ENCODE measurements around the gene PRSS36.

PRSS36 gene

DNA sequence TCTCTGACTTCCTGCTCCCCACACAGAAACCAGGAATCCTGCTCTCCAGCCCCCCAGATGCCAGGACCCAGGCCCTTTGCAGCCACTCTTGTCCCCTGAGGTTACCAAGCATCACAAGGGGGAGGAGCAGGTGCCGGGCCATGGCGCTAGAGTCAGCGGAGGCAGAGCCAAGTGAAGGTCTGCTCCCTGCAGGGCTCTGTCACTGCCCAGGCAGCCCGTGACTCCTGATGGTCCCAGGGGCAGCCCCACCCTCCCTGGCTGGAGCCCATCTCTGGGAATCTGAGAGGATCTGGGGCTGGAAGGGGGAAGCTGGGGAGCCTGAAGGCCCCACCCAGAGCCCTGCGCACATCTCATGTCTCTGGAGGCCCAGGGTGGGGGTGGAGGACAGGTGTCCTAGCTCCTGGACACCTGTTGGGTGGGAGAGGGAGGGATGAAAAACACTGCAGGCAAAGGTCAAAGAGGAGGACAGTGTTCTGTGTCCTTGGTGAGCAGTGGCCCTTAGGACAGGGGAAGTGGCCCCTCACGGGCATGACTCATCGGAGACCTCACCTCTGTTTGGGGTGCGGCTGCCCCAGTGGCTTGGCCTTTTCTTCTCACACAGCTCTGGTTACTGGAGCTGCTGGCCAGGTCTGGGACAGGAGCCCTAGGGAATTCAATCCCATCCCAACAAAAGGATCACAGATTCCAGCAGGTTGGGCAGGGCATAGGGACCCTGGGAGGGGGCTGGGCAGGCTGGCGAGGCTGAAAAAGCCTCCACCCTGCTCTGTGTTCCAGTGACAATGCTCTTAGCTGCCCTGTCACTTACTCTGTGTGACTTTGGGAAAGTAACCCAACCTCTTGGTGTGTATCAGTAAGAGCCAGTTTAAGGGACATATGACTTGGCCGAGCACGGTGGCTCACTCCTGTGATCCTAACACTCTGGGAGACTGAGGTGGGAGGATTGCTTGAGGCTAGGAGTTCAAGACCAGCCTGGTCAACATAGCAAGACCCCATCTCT is at the start of gene PRSS36:
Gene PRSS36, minus strand, starts transcription at position 173 of the 997 bp plus-strand sequence. Its CDS starts 31 bp downstream, at position 142.
- no peak within 1 kb of the TSS for H3K4me2 ChIP-seq (ENCODE audit: low read length)
- H3F3A ChIP-seq (ENCODE audit: control insufficient read depth, insufficient read depth), result no peaks in the 10 kb centered on the region
- no peaks in the 10 kb centered on the region for H3K4me1 ChIP-seq (ENCODE audit: control insufficient read depth, low read length)
- H3K27me3 ChIP-seq (ENCODE audit: control insufficient read depth, low read length), result no peaks in the 10 kb centered on the region
- H3K36me3 ChIP-seq (ENCODE audit: control insufficient read depth, low read length), result no peaks in the 10 kb centered on the region
- H3K79me2 ChIP-seq (ENCODE audit: control insufficient read depth, low read length), result no peaks in the 10 kb centered on the region
- no peak within 1 kb of the TSS for H3K4me3 ChIP-seq (ENCODE audit: low read length)
- no peaks in the 10 kb centered on the region for H4K20me1 ChIP-seq (ENCODE audit: control insufficient read depth, insufficient read depth, low read depth, low read length)
- no peaks in the 10 kb centered on the region for H3K9me2 ChIP-seq (replicated peaks; ENCODE audit: control insufficient read depth, low read length)
- H3K27ac ChIP-seq (ENCODE audit: low read depth, low read length), result no peak within 1 kb of the TSS
- no peaks in the 10 kb centered on the region for H3K9me3 ChIP-seq (ENCODE audit: control insufficient read depth, insufficient read depth, low read length)
- no peak for TF ChIP-seq EZH2phosphoT487 (IDR thresholded peaks at IDR 0.05; ENCODE audit: borderline replicate concordance, low read length)
- TF ChIP-seq, protein P1, sequence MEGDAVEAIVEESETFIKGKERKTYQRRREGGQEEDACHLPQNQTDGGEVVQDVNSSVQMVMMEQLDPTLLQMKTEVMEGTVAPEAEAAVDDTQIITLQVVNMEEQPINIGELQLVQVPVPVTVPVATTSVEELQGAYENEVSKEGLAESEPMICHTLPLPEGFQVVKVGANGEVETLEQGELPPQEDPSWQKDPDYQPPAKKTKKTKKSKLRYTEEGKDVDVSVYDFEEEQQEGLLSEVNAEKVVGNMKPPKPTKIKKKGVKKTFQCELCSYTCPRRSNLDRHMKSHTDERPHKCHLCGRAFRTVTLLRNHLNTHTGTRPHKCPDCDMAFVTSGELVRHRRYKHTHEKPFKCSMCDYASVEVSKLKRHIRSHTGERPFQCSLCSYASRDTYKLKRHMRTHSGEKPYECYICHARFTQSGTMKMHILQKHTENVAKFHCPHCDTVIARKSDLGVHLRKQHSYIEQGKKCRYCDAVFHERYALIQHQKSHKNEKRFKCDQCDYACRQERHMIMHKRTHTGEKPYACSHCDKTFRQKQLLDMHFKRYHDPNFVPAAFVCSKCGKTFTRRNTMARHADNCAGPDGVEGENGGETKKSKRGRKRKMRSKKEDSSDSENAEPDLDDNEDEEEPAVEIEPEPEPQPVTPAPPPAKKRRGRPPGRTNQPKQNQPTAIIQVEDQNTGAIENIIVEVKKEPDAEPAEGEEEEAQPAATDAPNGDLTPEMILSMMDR (IDR thresholded peaks at IDR 0.05; ENCODE audit: low read depth, low read length, poor library complexity, severe bottlenecking), result no peak

DNA sequence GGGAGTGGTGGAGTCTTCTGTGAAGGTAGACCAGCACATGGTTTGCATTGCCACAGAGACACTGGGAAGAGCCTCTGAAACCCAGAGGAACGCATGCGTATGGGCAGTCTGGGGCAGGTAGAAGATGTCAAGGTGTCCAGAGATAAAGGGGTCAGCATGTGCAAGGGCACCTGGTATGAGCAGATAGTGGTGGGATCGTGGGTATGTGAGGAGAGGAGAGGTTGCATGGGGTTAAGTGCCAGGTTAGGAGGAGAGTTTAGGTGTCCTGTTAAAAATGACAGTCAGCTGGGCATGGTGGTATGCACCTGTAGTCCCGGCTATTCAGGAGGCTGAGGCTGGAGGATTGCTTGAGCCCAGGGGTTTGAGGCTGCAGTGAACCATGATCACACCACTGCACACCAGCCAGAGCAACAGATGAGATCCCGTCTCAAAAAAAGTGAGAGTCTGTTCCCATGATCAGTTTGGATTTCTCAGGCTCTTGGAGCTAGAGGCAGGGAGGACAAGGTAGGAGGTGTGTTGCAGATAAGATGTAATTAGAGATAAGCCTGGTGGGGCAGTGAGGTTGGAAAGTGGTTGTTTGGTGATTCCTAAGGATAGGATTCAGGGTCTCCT is 49.7 kb upstream of the PRSS36 start:
- H3K9me2 ChIP-seq (replicated peaks; ENCODE audit: control insufficient read depth, low read length), result no peaks in the 10 kb centered on the region
- no peak overlapping the region for H3K4me2 ChIP-seq (ENCODE audit: low read length)
- no peak overlapping the region for H3K27ac ChIP-seq (ENCODE audit: low read depth, low read length)
- peaks cover 26% of the 10 kb centered on the region for H3K36me3 ChIP-seq (ENCODE audit: control insufficient read depth, low read length)
- H3F3A ChIP-seq (ENCODE audit: control insufficient read depth, insufficient read depth), result peaks cover 60% of the 10 kb centered on the region
- peaks cover 31% of the 10 kb centered on the region for H3K4me1 ChIP-seq (ENCODE audit: control insufficient read depth, low read length)
- no peak overlapping the region for H3K4me3 ChIP-seq (ENCODE audit: low read length)
- no peaks in the 10 kb centered on the region for H3K79me2 ChIP-seq (ENCODE audit: control insufficient read depth, low read length)
- peaks cover 6% of the 10 kb centered on the region for H4K20me1 ChIP-seq (ENCODE audit: control insufficient read depth, insufficient read depth, low read depth, low read length)
- peaks cover 16% of the 10 kb centered on the region for H3K27me3 ChIP-seq (ENCODE audit: control insufficient read depth, low read length)
- no peaks in the 10 kb centered on the region for H3K9me3 ChIP-seq (ENCODE audit: control insufficient read depth, insufficient read depth, low read length)
- no peak for TF ChIP-seq EZH2phosphoT487 (IDR thresholded peaks at IDR 0.05; ENCODE audit: borderline replicate concordance, low read length)
- TF ChIP-seq, protein P1 (IDR thresholded peaks at IDR 0.05; ENCODE audit: low read depth, low read length, poor library complexity, severe bottlenecking), result no peak

DNA sequence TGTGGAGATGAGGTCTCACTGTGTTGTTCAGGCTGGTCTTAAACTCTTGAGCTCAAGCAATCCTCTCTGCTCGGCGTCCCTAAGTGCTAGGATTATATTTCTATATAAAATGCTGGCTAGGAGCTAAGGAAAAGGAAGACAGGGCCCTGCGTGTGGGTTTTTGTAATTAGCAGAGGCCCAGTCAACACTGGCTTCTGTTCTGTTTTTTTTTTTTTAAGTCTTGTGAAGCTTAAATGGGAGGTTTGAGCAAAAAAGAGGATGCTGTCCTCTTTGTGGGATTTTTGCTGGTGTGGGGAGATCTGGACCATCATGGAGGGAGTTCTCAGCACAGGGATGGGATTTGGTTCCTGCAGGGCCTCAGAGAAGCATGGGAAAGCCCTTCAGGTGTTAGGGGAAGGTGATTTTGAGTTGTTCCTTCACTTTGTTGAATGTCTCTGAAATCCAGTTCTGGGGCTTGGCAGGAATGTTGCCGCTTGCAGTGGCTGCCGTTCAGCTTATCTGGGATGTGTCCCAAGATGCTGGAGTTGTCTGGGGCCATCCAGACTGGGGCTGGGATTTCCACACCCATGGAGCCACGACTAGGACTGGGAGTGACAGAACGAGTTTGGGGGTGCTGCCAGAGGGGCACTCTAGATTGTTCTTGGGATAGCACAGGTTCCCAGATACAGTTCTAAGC is 48.5 kb upstream of the PRSS36 start:
- Histone ChIP-seq H3K4me3 (ENCODE audit: low read length) (no peak overlapping the region), H3K4me2 (ENCODE audit: low read length) (no peak overlapping the region), H3K9me3 (ENCODE audit: control insufficient read depth, insufficient read depth, low read length) (no peaks in the 10 kb centered on the region), H3K9me2 (replicated peaks; ENCODE audit: control insufficient read depth, low read length) (no peaks in the 10 kb centered on the region), H4K20me1 (ENCODE audit: control insufficient read depth, insufficient read depth, low read depth, low read length) (peaks cover 14% of the 10 kb centered on the region), H3K79me2 (ENCODE audit: control insufficient read depth, low read length) (no peaks in the 10 kb centered on the region), H3F3A (ENCODE audit: control insufficient read depth, insufficient read depth) (peaks cover 72% of the 10 kb centered on the region), H3K27me3 (ENCODE audit: control insufficient read depth, low read length) (peaks cover 9% of the 10 kb centered on the region), H3K27ac (ENCODE audit: low read depth, low read length) (no peak overlapping the region), H3K36me3 (ENCODE audit: control insufficient read depth, low read length) (peaks cover 37% of the 10 kb centered on the region), H3K4me1 (ENCODE audit: control insufficient read depth, low read length) (peaks cover 31% of the 10 kb centered on the region)
- TF ChIP-seq, protein P1 (IDR thresholded peaks at IDR 0.05; ENCODE audit: low read depth, low read length, poor library complexity, severe bottlenecking), result no peak
- no peak for TF ChIP-seq EZH2phosphoT487 (IDR thresholded peaks at IDR 0.05; ENCODE audit: borderline replicate concordance, low read length)
